CD4-positive, alpha-beta T cell (primary cell): ENCODE data around the gene EFCAB14. TPM values are rescaled to one million over a fixed set of nuclear protein-coding genes. Genes with fewer than 3 reads are reported as not detected.
A peak's percentile ranks its signal among the peaks of the same experiment; 100 is the strongest.

Source experiments
- ATAC-seq: fragments of 200-7000 bp; cut with Tn5 transposase; one replicate; pipeline ENCODE4 v1.10.0; 2022; ENCODE audit warnings: mild to moderate bottlenecking; ENCODE audit not compliant: poor library complexity
- CTCF ChIA-PET: fragments of 350-600 bp; sonication (Branson Sonifier 250); formaldehyde crosslinking; loops from one replicate; lab custom pipeline; 2021; ENCODE audit warnings: antibody characterized with exemption, inconsistent platforms; lab: Charles Lee
- POLR2A ChIA-PET: fragments of 350-600 bp; sonication (Branson Sonifier 250); formaldehyde crosslinking; loops from one replicate; lab custom pipeline; 2021; ENCODE audit warnings: antibody characterized with exemption, inconsistent platforms; lab: Charles Lee
- DNase-seq, 14 experiments: peaks; one replicate each; pipeline ENCODE4 v3.0.0-alpha.2; 2013 to 2020; ENCODE audit warnings: mixed read lengths in 2 of 14
- H3K27ac ChIP-seq, 2 donors: one replicate each; pipeline versions ENCODE4 v1.5.1 to v1.7.0; 2013; ENCODE audit warnings: low read length in 2 of 2, low read depth in 1 of 2, mild to moderate bottlenecking in 1 of 2
- H3K27me3 ChIP-seq, 2 experiments: 1 replicate in 1 of 2; 2 replicates in 1 of 2; pipeline versions ENCODE4 v1.6.1 to v1.7.0; 2013; ENCODE audit warnings: low read length in 2 of 2, control low read depth in 1 of 2, mild to moderate bottlenecking in 1 of 2, moderate library complexity in 1 of 2; ENCODE audit not compliant: insufficient read depth in 2 of 2, control insufficient read depth in 1 of 2
- H3K36me3 ChIP-seq: one replicate; pipeline ENCODE4 v1.6.1; 2013; ENCODE audit warnings: low read length, control low read depth; ENCODE audit not compliant: insufficient read depth
- H3K4me1 ChIP-seq: one replicate; pipeline ENCODE4 v1.6.1; 2013; ENCODE audit warnings: low read length, control low read depth; ENCODE audit not compliant: insufficient read depth
- H3K4me3 ChIP-seq: one replicate; pipeline ENCODE4 v1.5.1; 2013; ENCODE audit warnings: mild to moderate bottlenecking, low read length, moderate library complexity
- H3K9me3 ChIP-seq, 2 experiments: 1 replicate in 1 of 2; 2 replicates in 1 of 2; pipeline versions ENCODE4 v1.6.1 to v1.7.0; 2013; ENCODE audit warnings: low read length in 2 of 2, mild to moderate bottlenecking in 2 of 2, control low read depth in 1 of 2, moderate library complexity in 1 of 2; ENCODE audit not compliant: control insufficient read depth in 1 of 2, insufficient read depth in 1 of 2
- H3K27ac Mint-ChIP-seq: one replicate; pipeline ENCODE4 v1.8.0; 2020; ENCODE audit warnings: mixed read lengths
- H3K27me3 Mint-ChIP-seq: one replicate; pipeline ENCODE4 v1.8.0; 2021; ENCODE audit warnings: mixed read lengths
- H3K36me3 Mint-ChIP-seq: one replicate; pipeline ENCODE4 v1.8.0; 2021; ENCODE audit warnings: low read depth, mixed read lengths
- H3K4me1 Mint-ChIP-seq: one replicate; pipeline ENCODE4 v1.8.0; 2021; ENCODE audit warnings: low read depth, mixed read lengths
- H3K4me3 Mint-ChIP-seq: one replicate; pipeline ENCODE4 v1.8.0; 2020; ENCODE audit warnings: mild to moderate bottlenecking, mixed read lengths
- H3K9me3 Mint-ChIP-seq: one replicate; pipeline ENCODE4 v1.8.0; 2020; ENCODE audit warnings: mixed read lengths
- CTCF ChIP-seq: fragments of 200-600 bp; IDR thresholded peaks from one replicate; pipeline ENCODE4 v1.8.0; 2022; ENCODE audit warnings: antibody characterized with exemption, mild to moderate bottlenecking
- intact Hi-C, 2 experiments: fragments of 100-400 bp; cut with DNase I in 1 of 2; cut with micrococcal nuclease in 1 of 2; formaldehyde crosslinking; loops; one replicate each; pipeline versions ENCODE4 v1.15.1 to v1.9.0; 2023 to 2025; cut with DNase I, micrococcal nuclease
- total RNA-seq, 174 experiments: library from RNA in 2 of 174; stranded (reverse) in 2 of 174; gene quantifications; one replicate each; pipeline ENCODE4 v1.2.3 and lab custom pipeline; 2021 to 2026

Gene EFCAB14
- total RNA-seq, 2 experiments from 2014 or later = 36.8 to 38.3 TPM

GRCh38 chr1:46677339-46677738 is 41.6 kb downstream of the EFCAB14 start:
- Histone ChIP-seq H3K36me3 (peaks cover 55% of the 10 kb centered on the region), H3K9me3 (no peaks in the 10 kb centered on the region), H3K27ac (peak overlapping the region in 1 of 2 donors; percentile 48), H3K4me1 (peaks cover 11% of the 10 kb centered on the region), H3K4me3 (no peak overlapping the region), H3K27me3 (no peaks in the 10 kb centered on the region)
- TF ChIP-seq CTCF = no peak
- H3K4me1 Mint-ChIP-seq = peaks cover 24% of the 10 kb centered on the region
- ATAC-seq (no peak), DNase-seq (no peak)
- no peaks in the 10 kb centered on the region for H3K9me3 Mint-ChIP-seq
- intact Hi-C loops = no loop called here
- H3K4me3 Mint-ChIP-seq = no peak overlapping the region
- ChIA-PET POLR2A (interaction anchor here (1.0 to 1.8 kb wide), 3 partner anchors 9 to 60 kb away, joined by 3 to 10 read pairs (median 4); partner anchors contain the start of gene MOB3C), CTCF (interaction anchor here (1.1 to 1.7 kb wide), 4 partner anchors 31 to 59 kb away, joined by 3 read pairs; no protein-coding TSS in a partner anchor)
- no peaks in the 10 kb centered on the region for H3K27me3 Mint-ChIP-seq
- H3K36me3 Mint-ChIP-seq = peaks cover 72% of the 10 kb centered on the region
- H3K27ac Mint-ChIP-seq = peak overlapping the region; percentile 98

GRCh38 chr1:46676531-46676930 is 42.4 kb downstream of the EFCAB14 start:
- intact Hi-C loops = no loop called here
- peak overlapping the region; percentile 8 to 64 for H3K27ac ChIP-seq
- ATAC-seq (no peak), DNase-seq (no peak)
- TF ChIP-seq CTCF = no peak
- no peaks in the 10 kb centered on the region for H3K27me3 Mint-ChIP-seq
- no peaks in the 10 kb centered on the region for H3K9me3 Mint-ChIP-seq
- no peaks in the 10 kb centered on the region for H3K9me3 ChIP-seq
- ChIA-PET CTCF (interaction anchor here (1.1 kb wide), 1 partner anchor 45 kb away, joined by 3 read pairs; no protein-coding TSS in a partner anchor), POLR2A (interaction anchor here (1.5 to 1.8 kb wide), 2 partner anchors 8 to 9 kb away, joined by 4 to 10 read pairs; no protein-coding TSS in a partner anchor)
- peaks cover 24% of the 10 kb centered on the region for H3K4me1 Mint-ChIP-seq
- H3K36me3 Mint-ChIP-seq = peaks cover 64% of the 10 kb centered on the region
- peaks cover 11% of the 10 kb centered on the region for H3K4me1 ChIP-seq
- H3K36me3 ChIP-seq = peaks cover 47% of the 10 kb centered on the region
- H3K27ac Mint-ChIP-seq = peak overlapping the region; percentile 98
- H3K27me3 ChIP-seq = no peaks in the 10 kb centered on the region
- no peak overlapping the region for H3K4me3 ChIP-seq
- H3K4me3 Mint-ChIP-seq = peak overlapping the region; percentile 50

- H3K27ac ChIP-seq = peak overlapping the region; percentile 8 to 64
- peaks cover 56% of the 10 kb centered on the region for H3K36me3 Mint-ChIP-seq
- ChIA-PET CTCF (no interaction called here), POLR2A (interaction anchor here (0.8 to 1.8 kb wide), 5 partner anchors 7 to 72 kb away, joined by 3 to 10 read pairs (median 4); partner anchors contain the start of gene MKNK1)
- H3K9me3 ChIP-seq = no peaks in the 10 kb centered on the region
- DNase-seq (peak in 3 of 14 experiments; percentile 50 to 65 (median 50)), ATAC-seq (peak; percentile 86)
- no peaks in the 10 kb centered on the region for H3K27me3 ChIP-seq
- intact Hi-C loops = no loop called here
- H3K27me3 Mint-ChIP-seq = no peaks in the 10 kb centered on the region
- TF ChIP-seq CTCF = no peak
- peak overlapping the region; percentile 98 for H3K27ac Mint-ChIP-seq
- peaks cover 24% of the 10 kb centered on the region for H3K4me1 Mint-ChIP-seq
- peak overlapping the region; percentile 2 for H3K4me3 ChIP-seq
- H3K4me3 Mint-ChIP-seq = peak overlapping the region; percentile 50
- no peaks in the 10 kb centered on the region for H3K9me3 Mint-ChIP-seq
- peaks cover 40% of the 10 kb centered on the region for H3K36me3 ChIP-seq
- peaks cover 11% of the 10 kb centered on the region for H3K4me1 ChIP-seq
Measured at GRCh38 chr1:46675549-46676314, 43.2 kb downstream of the EFCAB14 start.
